HG03575 (cell line): ENCODE measurements around the gene TMEM218.
A peak's percentile ranks its signal among the peaks of the same experiment; 100 is the strongest.
"Not testable (repeated sequence)": the region's sequence is repeated elsewhere in the genome, so short reads cannot be mapped to it uniquely, and the experiment has no call there.

Experiments
- ATAC-seq: cut with Tn5 transposase; IDR thresholded peaks from one replicate; pipeline ENCODE4 v1.9.1; 2021; ENCODE audit not compliant: unreplicated experiment, insufficient number of reproducible peaks, low FRiP score; ENCODE audit errors: extremely low read depth

Gene TMEM218

GRCh38 chr11:125064070-125064469 lies 47.4 kb downstream of the TMEM218 start:
- ATAC-seq, result no peak

DNA sequence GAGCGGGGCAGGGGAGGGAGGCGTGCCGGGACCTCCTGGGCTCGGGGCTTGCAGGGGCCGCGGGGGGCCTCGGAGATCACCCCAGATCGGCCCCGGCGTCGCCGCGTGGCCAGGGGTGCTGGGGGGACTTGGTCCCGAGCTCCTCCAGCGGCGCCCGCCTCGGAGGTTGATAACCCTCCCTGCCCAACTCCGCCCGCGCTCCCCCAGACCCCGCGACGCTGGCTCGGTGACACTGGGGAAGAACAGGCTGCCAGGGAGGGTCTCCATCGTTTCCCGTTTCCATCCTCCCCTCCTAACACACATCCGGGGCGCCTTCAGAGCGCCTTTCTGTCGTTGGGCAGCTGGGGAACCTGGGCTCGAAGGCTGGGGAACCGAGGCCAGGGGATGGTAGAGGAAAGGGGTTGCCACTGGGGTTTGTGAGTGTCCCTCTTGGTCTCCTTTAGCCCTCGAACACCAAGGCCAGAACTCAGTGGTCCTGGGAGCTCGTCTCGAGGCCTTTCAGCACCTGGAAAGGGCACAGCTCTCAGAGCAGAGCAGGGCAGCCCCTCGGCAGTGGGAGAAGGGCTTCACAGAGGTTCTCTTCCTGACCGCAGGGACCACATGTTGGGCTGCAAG lies 47.9 kb downstream of the TMEM218 start:
- ATAC-seq, result no peak

- ATAC-seq, result peak; percentile 77
These were observed 48.4 kb downstream of the TMEM218 start, which contains the start of gene SLC37A2 for GRCh38 chr11:125062931-125063428. Gene SLC37A2 (plus strand): TSS chr11:125063305. CDS start chr11:125063368, 63 bp downstream.

DNA sequence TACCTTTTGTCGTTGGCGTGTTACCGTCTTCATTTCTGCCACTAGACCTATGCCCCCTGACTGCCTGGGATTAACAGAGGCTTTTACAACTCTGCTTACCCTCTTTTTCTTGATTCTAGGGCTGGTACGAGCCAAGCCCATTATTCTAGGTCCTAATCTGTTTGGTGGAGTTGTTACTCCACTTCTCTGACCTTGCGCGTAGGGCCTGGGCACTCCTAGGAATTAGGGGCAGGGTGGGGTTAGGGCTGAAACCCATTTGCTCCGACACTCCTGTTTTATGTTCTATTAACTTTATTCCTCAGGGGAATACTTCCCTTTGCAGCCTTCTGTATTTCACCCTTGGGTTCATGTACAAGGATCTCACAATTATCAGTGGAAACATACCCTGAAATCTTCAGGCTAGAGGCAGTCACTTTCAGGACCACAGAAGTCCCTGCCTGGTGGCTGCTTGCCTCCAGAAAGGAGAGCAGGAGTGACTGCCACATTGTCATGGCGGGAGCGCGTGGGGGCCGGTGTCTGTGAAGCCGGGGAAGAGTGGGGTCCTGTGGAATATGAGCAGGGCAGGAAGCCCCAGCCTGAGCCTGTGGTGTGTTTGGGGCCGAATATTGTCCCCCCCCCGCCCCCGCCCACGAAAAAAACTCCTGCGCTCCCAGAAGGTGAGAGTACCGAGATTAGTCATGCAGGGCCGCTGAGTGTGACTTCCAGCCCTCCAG lies 49.1 kb downstream of the TMEM218 start:
- ATAC-seq, result no peak

DNA sequence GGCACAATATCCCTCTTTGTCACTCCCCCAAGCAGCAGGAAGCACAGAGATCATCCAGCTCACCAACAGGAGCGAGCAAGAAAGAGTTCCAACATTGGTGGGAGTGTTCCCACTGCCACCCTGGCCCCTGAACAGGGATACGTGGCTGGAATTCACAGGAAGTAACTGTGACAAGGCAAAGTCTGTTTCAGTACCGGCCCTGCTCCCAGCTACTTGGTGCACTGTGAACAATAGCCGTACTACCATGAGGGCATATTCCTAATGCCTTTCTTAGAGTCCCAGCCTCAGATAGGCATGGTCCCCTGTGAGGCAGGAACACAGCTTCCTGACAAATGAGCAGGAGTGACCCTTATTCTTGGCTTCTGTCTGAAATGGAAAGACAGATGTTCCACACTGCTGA lies 50.1 kb downstream of the TMEM218 start:
- no peak for ATAC-seq

DNA sequence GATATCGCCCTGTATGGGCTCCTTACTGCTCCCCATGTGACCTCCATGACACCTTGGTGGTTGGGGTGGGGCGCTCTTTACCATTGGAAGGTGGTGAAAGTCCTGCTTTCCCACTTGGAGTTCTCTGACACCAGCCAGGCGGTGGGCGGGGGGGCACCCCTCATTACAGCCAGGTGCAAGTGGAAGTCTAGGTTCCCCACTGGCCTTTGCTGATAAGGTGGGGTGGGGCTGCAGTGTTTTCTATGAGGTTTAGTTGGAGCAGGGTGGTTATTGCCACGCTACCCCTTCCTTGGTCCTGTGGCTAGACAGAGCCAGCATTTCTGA lies 53.8 kb downstream of the TMEM218 start:
- ATAC-seq, result no peak

DNA sequence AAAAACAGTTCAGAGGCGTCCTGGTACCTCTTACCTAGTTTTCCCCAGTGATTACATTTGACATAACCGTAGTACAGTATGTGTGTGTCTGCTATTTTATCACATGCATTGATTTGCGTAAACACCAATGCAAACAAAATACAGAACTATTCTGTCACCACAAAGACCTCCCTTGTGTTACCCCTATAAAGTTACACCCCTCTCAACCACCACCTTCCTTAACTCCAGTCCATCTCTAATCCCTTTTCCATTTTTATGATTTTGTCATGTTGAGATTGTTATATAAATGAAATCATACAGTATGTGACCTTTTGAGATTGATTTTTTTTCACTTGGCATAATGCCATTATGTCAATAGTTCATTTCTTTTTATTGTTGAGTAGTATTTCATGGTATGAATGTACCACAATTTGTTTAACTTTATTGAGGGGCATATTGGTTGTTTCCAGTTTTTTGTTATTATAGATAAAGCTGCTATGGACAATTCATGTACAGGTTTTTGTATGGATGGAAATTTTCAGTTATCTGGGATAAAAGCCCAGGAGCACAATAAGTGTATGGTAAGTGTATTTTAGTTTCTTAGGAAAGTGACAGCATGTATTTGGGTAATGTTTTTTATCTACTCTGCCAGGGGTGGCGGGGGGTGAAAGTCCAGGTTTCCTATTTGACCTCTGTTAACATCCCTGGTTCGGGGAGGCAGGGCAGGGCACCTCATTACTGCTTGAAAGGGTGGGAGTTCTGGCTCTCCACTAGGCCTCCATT lies 54.3 kb downstream of the TMEM218 start:
- ATAC-seq, result no peak

- ATAC-seq, result not testable (repeated sequence)
These were observed 55.3 kb downstream of the TMEM218 start for GRCh38 chr11:125056111-125056510.

GRCh38 chr11:125055107-125055715 lies 56.2 kb downstream of the TMEM218 start:
- ATAC-seq, result no peak

DNA sequence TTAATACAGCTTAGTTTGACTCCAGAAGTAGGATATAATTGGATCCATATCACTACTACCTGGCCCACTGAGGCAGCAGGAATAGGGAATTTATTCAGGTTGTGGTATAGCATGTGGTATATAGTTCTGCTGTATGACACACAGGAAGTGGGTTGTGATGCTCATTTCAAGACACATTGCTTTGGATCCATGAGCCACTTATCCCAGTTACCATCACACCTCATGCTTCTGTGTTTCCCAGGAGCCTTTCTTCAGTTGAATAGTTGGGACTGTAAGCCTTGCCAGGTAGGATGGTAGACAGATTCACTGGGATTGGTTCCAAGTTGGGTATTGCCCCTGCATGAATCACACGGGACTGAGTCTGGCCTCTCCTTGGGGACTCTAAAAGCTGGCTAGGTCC lies 58.3 kb downstream of the TMEM218 start:
- ATAC-seq, result no peak

DNA sequence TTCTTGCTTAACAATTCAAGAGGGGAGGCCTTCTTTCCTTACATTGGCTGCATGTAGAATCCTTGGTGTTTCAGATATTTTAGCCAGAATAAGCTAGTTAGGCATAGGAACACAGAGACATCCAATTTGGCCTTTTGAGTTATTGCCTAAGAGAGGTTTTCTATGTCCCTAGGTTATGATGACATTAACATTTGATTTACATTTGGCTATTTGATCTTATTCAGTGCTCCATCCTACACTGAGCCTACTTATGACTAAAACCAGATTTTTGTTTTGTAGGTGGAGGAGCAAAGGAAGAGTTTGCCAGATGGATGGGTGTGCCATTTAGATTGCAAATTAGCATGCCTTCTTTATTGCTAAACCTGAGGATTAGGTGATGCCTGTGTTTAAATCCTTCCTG lies 59.4 kb downstream of the TMEM218 start:
- ATAC-seq, result no peak

GRCh38 chr11:125049164-125049792 lies 62.1 kb downstream of the TMEM218 start:
- ATAC-seq, result no peak
